HG03103 (cell line): Measurements from ENCODE around the gene TAGLN3.

Experiments
- ATAC-seq: cut with Tn5 transposase; IDR thresholded peaks from one replicate; pipeline ENCODE4 v1.9.1; 2021; ENCODE audit warnings: low read depth; ENCODE audit not compliant: unreplicated experiment

Gene TAGLN3

DNA sequence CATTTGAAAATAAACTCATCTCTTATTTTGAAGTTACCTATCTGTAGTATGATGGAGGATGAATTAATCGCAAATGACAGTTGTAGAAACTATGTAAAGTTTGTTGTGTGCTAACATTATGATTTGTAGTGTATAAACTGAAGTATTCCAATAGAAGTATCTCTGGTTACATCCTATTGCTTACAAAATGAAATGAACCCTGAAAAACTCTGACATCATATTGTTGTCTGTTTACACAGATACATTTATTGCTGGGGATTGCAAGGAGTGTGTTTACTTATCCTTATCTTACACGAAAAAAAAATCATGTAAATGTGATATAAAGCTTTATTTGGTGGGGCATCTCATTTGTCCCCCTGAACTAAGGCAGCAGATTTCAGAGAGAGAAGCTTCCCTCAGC lies 22.5 kb upstream of the TAGLN3 start:
- ATAC-seq, result no peak

- ATAC-seq, result peak; percentile 93
Measured at GRCh38 chr3:111978583-111979433, 19.9 kb upstream of the TAGLN3 start, which contains the start of gene ABHD10. Gene ABHD10 (plus strand): TSS chr3:111979026. CDS start chr3:111979062, 36 bp downstream.

DNA sequence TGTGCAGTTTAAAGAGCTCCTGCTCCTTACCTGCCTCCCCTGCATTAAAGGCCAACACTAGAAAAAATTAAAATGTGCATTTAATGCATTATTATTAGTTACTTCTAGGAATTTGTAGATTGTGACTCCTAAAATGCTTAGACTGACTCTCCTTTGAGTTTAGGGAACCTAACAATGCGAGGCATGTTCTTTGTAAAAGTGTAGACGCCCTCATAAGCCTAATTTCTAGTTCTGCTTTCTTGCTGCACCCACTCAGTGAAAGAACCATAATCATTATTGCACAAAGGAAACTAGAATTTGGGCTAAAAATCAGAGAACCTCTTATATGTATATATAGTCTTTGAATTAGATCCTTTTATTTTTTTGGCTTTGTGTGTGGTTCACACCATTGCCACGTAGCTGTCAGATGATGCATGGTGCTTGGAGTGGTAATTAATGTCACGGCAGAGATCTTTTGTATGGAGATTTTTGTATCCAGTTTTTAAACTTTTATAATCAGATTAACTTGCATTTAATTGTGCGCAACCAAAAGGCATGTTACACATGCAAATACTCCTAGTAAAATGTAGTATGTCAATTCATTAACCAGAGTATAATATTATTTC lies 19.2 kb upstream of the TAGLN3 start:
- peak; percentile 27 for ATAC-seq

GRCh38 chr3:111980716-111981456 lies 17.8 kb upstream of the TAGLN3 start:
- ATAC-seq, result no peak

- no peak for ATAC-seq
Measured at GRCh38 chr3:111981457-111981763, 17.3 kb upstream of the TAGLN3 start.

- ATAC-seq, result no peak
Measured at GRCh38 chr3:111984636-111985298, 14.0 kb upstream of the TAGLN3 start.

DNA sequence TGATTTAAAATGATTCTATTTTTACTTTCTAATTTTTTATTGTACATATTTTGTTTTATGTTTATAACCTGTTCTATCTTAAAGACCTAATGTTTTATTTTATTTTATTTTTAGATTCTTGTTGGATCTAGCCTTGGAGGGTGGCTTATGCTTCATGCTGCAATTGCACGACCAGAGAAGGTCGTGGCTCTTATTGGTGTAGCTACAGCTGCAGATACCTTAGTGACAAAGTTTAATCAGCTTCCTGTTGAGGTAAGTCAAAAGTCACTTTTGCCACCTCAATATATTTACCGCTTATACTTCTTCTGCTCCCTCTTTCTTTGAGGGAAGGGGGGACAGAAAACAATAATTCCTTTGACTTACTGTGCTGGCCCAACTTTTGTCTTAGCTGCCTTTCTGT lies 11.9 kb upstream of the TAGLN3 start:
- ATAC-seq, result no peak

GRCh38 chr3:111989061-111989678 lies 9.6 kb upstream of the TAGLN3 start:
- peak; percentile 82 for ATAC-seq

DNA sequence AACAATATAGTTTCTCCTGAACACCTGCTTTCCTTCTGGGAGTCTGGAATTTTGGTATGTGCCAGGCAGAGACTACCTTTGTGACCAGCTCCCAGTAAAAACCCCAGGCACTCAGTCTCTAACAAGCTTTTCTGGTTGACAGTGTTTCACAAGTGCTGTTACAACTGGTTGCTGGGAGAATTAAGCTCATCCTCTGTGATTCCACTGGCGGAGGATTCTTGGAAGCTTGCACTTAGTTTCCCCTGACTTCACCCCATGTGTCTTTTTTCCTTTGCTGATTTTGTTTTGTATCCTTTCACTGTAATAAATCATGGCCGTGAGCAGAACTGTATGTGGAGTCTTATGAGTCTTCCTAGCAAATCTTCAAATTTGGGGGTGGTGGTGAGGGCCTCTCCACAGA lies 5.7 kb upstream of the TAGLN3 start:
- ATAC-seq, result no peak

GRCh38 chr3:111999484-112000324 lies 982 bp downstream of the TAGLN3 start:
- no peak for ATAC-seq

GRCh38 chr3:112000367-112000771 lies 1.6 kb downstream of the TAGLN3 start:
- no peak for ATAC-seq

GRCh38 chr3:112000966-112001365 lies 2.2 kb downstream of the TAGLN3 start:
- ATAC-seq, result no peak

DNA sequence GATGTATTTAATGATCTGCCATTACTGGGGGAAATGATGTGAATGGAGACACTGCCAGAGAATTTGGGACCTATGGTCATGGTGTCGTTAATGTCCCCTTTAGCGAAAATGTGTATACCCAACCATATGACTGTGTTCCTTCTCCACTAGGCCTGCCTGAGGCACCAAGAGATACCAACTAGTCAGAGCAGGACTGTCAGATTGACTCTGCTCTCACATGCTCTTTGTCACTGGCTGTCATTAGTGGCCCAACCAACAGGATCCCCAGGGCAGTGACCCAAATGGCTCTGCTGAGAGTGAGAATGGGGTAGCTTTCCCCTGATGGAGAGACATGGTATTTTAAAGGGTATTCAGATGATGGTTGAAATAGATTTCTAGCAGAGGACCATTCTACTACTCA lies 2.8 kb downstream of the TAGLN3 start:
- no peak for ATAC-seq

- ATAC-seq, result no peak
Measured at GRCh38 chr3:112002096-112002971, 3.6 kb downstream of the TAGLN3 start.

DNA sequence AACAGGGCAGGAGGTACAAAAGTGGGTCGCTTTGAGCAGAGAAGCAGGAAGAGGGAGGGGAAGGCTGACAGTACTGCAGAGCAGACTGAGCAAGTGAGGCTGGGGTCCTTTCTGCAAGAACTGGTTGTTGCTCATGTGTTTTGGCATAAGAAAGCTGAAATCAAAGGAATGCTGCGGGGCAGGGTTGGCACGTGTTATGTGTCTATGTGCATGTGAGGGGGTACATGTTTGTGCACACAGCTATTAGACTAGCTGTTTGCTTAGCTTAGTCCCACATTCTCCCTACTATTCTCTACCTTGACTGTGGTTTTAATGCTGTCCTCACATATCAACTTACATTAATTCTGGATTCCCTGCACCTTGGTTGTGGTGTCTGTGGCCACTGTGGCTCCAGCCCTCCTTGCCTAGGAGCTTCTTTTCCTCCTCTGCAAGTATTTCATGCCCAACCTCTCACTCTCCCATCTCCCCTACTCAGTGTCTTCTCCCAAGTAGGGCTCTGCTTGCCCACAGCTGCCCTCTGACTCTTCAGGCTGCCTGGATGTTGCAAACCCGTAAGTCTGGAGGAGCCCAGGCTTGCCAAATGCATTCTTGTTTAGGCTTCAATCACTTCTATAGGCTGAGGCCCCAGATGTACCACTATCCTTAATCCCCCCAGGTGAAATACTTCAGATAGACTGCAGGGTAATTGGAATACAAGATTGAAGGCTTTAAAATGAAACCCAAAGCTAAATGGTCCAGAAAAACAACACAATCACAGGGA lies 4.8 kb downstream of the TAGLN3 start:
- ATAC-seq, result no peak

GRCh38 chr3:112004187-112004586 lies 5.5 kb downstream of the TAGLN3 start:
- no peak for ATAC-seq

DNA sequence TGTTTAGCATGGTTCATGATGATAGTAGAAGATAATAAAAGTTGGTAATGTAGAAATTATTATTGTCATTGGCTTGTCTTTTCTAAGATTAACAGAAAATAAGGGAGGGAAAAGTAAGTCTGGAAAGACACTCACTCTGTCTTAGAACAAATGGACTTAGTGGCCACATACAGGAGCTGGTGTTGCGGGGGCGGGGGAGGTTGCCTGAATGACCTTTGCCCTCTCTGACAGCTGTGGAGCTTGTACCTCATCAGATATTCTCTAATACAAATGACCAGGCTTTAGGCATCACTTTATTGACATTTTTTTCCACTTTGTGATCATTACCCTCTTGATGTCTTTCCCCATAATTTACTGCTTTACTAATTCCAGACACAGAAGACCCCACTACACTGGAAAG lies 5.9 kb downstream of the TAGLN3 start:
- no peak for ATAC-seq

- no peak for ATAC-seq
Measured at GRCh38 chr3:112005091-112005672, 6.5 kb downstream of the TAGLN3 start.
